HepG2 (cell line): ENCODE measurements around the gene CRYGA. TPM values are rescaled to one million over a fixed set of nuclear protein-coding genes. Genes with fewer than 3 reads are reported as not detected.

Experiments
- CBX5 ChIP-seq: sonication (generic); formaldehyde crosslinking; IDR thresholded peaks from 2 replicates; pipeline ENCODE4 v1.4.0; 2020; ENCODE audit warnings: missing genetic modification reagents, borderline replicate concordance
- CCAR2 ChIP-seq: fragments of 200-400 bp; formaldehyde crosslinking; optimal IDR thresholded peaks from 2 replicates; pipeline ENCODE3; 2018; ENCODE audit warnings: low read depth, mild to moderate bottlenecking, low read length, moderate library complexity
- DNMT1 ChIP-seq: sonication (generic); formaldehyde crosslinking; IDR thresholded peaks from 2 replicates; pipeline ENCODE4 v1.5.1; 2020; ENCODE audit warnings: mild to moderate bottlenecking, missing genetic modification reagents
- ELF3 ChIP-seq: IDR thresholded peaks from 2 replicates; pipeline ENCODE4 v1.6.1; 2016; ENCODE audit warnings: missing genetic modification reagents, missing compliant biosample characterization
- KDM5A ChIP-seq: fragments of 200-600 bp; sonication (generic); IDR thresholded peaks from 2 replicates; pipeline ENCODE4 v1.7.0; 2018; ENCODE audit warnings: antibody characterized with exemption, mild to moderate bottlenecking, low read length, borderline replicate concordance
- MNT ChIP-seq: fragments of 450-650 bp; IDR thresholded peaks from 2 replicates; pipeline ENCODE4 v1.6.1; 2016
- PCBP1 ChIP-seq: fragments of 200-400 bp; formaldehyde crosslinking; IDR thresholded peaks from 2 replicates; pipeline ENCODE4 v1.6.1; 2017; ENCODE audit warnings: mild to moderate bottlenecking, low read depth, low read length, borderline replicate concordance
- SNAPC2 ChIP-seq: sonication (generic); formaldehyde crosslinking; IDR thresholded peaks from 2 replicates; pipeline ENCODE4 v1.8.1; 2022; ENCODE audit warnings: mild to moderate bottlenecking, missing genetic modification reagents
- SNRNP70 ChIP-seq: fragments of 200-400 bp; formaldehyde crosslinking; IDR thresholded peaks from 2 replicates; pipeline ENCODE4 v1.6.1; 2017; ENCODE audit warnings: mild to moderate bottlenecking, low read depth, low read length, moderate library complexity
- SOX13 ChIP-seq, 3 experiments: fragments of 450-650 bp in 1 of 3; sonication (generic) in 1 of 3; formaldehyde crosslinking in 1 of 3; IDR thresholded peaks in 2 of 3; conservative IDR thresholded peaks in 1 of 3; 2 replicates each; pipeline versions ENCODE4 v1.5.0 to v1.6.1; 2016 to 2020; ENCODE audit warnings: antibody characterized with exemption in 1 of 3, mild to moderate bottlenecking in 1 of 3, missing compliant biosample characterization in 1 of 3, missing genetic modification reagents in 1 of 3, moderate library complexity in 1 of 3
- SPEN ChIP-seq: sonication (generic); formaldehyde crosslinking; IDR thresholded peaks from 2 replicates; pipeline ENCODE4 v1.5.1; 2020; ENCODE audit warnings: low read depth, mild to moderate bottlenecking, missing genetic modification reagents
- TBX2 ChIP-seq: sonication (generic); formaldehyde crosslinking; IDR thresholded peaks from 2 replicates; pipeline ENCODE4 v1.5.0; 2020; ENCODE audit warnings: missing genetic modification reagents, mild to moderate bottlenecking, borderline replicate concordance
- TERF1 ChIP-seq: sonication (generic); formaldehyde crosslinking; IDR thresholded peaks from 2 replicates; pipeline ENCODE4 v1.8.0; 2022; ENCODE audit warnings: mild to moderate bottlenecking, missing genetic modification reagents, moderate library complexity
- ZMAT3 ChIP-seq: sonication (generic); formaldehyde crosslinking; conservative IDR thresholded peaks from 2 replicates; pipeline ENCODE4 v1.7.0; 2021; ENCODE audit warnings: missing genetic modification reagents
- ZNF24 ChIP-seq: fragments of 450-650 bp; IDR thresholded peaks from 2 replicates; pipeline ENCODE4 v1.6.1; 2017; ENCODE audit warnings: antibody characterized with exemption, mild to moderate bottlenecking
- ZNF407 ChIP-seq: sonication (generic); formaldehyde crosslinking; IDR thresholded peaks from one replicate; pipeline ENCODE4 v1.5.1; 2020; ENCODE audit warnings: mild to moderate bottlenecking, missing genetic modification reagents; ENCODE audit errors: not compliant biosample characterization
- ZNF562 ChIP-seq: sonication (generic); formaldehyde crosslinking; IDR thresholded peaks from 2 replicates; pipeline ENCODE4 v1.8.0; 2022; ENCODE audit warnings: missing genetic modification reagents, borderline replicate concordance
- polyA plus RNA-seq, 8 experiments: library from polyadenylated mRNA; depleted of rRNA in 3 of 8; stranded (reverse) in 7 of 8; unstranded in 1 of 8; fragments of >200 nt; fragmentation: Illumina TruSeq in 4 of 8; extraction: Trizol in 4 of 8; gene quantifications; 2 replicates each; pipeline versions ENCODE4 v1.2.1 to v1.2.3, GENCODE V29; 2011 to 2016; ENCODE audit warnings: low read depth in 4 of 8, missing spikeins in 1 of 8, mixed read lengths in 1 of 8; ENCODE audit not compliant: insufficient read depth in 1 of 8
- total RNA-seq, 5 experiments: library from RNA; depleted of rRNA; stranded (reverse); fragments of >200 nt; fragmentation: Illumina TruSeq; extraction: Trizol; gene quantifications; 2 replicates each; pipeline ENCODE4 v1.2.3, GENCODE V29; 2016; ENCODE audit warnings: low read depth in 1 of 5

CRYGA gene
- total and polyA plus RNA-seq, 2 of the 13 experiments (the other 11 are each of a cell fraction or from before 2014, with no cell fraction given) = not detected

- TF ChIP-seq TERF1 (no peak), SOX13 (IDR thresholded peaks at IDR 0.05) (no peak), SOX13 (CRISPR knock-in tag; conservative IDR thresholded peaks at IDR 0.05 in 1 of 2, IDR thresholded peaks at IDR 0.05 in 1 of 2) (peak in 1 of 2 experiments; percentile 70; a peak in 2 of 4 replicates), ELF3 (CRISPR knock-in tag) (peak; percentile 58; the same call in 1 of the 2 replicates), SNRNP70 (no peak), TBX2 (CRISPR knock-in tag) (peak; percentile 89), CBX5 (0 out of 2 replicates have a peak, but pooled peaks have one; percentile 12), ZNF407 (no peak), CCAR2 (no peak), ZNF24 (no peak), DNMT1 (no peak), ZNF562 (CRISPR knock-in tag) (no peak), PCBP1 (no peak), SNAPC2 (CRISPR knock-in tag) (0 out of 2 replicates have a peak, but pooled peaks have one; percentile 43), SPEN (CRISPR knock-in tag) (no peak), MNT (no peak), KDM5A (no peak), ZMAT3 (CRISPR knock-in tag) (no peak)
These were observed 27.3 kb downstream of the CRYGA start (continued) for GRCh38 chr2:208135794-208136715.
